Activated naive CD4-positive, alpha-beta T cell treated with Interleukin-2 at 50 U/mL for 16 hours (primary cell): ENCODE measurements around the gene CELA3B.
"Not testable (repeated sequence)": the region's sequence is repeated elsewhere in the genome, so short reads cannot be mapped to it uniquely, and the experiment has no call there.

Source experiments
- DNase-seq: peaks from one replicate; pipeline ENCODE4 v3.0.0-alpha.2; 2020

The CELA3B gene

DNA sequence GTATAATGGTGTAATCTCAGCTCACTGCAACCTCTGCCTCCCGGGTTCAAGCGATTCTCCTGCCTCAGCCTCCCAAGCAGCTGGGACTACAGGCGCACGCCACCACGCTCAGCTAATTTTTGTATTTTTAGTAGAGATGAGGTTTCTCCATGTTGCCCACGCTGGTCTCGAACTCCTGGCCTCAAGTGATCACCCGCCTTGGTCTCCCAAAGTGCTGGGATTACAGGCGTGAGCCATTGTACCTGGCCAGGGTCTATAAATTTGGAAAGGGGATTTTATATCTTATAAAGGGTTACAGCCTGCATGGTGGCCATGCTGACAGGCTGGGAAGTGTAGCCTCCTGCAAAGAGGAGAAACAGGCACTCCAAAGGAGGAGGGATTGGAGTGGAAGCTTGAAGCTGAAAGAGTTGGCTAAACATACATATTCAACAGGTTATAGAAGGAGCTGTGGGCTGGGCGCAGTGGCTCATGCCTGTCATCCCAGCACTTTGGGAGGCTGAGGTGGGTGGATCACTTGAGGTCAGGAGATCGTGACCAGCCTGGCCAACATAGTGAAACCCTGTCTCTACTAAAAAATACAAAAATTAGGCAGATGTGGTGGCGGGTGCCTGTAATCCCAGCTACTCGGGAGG, 37.9 kb downstream of the CELA3B start:
- DNase-seq = not testable (repeated sequence)

DNA sequence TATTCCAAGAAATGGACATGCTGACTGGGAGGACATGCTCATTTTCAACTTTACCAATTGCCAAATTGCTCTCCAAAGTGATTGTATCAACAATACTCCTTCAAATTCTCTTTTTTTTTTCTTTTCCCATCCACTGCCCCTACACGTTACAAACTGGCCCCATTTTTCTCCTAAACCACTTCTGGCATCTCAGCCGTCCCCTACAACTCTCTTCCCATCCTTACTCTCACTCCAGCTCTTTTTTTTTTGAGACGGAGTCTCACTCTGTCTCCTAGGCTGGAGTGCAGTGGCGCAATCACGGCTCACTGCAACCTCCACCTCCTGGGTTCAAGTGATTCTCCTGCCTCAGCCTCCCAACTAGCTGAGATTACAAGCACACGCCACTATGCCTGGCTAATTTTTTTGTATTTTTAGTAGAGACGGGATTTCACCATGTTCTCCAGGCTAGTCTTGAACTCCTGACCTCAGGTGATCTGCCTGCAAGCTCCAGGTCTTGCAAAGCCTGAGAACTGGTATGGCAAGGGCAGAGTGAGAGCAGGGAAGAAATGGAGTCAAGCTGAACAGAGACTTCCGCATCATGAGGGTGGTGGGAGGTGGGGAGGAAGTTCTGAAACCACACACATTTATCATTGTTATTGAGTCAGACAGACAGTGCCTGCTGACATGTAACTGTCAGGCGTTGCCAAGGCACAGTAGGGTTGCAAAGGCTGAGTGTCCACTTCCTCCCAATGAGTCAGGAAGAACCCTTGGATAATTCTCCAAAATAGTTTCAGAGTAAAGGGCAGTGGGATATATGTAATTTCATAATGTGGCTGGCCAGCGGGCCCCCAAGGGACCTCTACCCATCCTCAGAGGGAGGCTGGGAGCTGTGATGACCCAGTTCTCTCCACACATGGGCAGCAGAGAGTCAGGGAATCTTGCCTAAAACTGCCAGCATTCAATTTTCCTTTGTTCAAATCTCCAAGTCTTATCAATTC, 42.0 kb downstream of the CELA3B start:
- DNase-seq = peak; percentile 71

DNA sequence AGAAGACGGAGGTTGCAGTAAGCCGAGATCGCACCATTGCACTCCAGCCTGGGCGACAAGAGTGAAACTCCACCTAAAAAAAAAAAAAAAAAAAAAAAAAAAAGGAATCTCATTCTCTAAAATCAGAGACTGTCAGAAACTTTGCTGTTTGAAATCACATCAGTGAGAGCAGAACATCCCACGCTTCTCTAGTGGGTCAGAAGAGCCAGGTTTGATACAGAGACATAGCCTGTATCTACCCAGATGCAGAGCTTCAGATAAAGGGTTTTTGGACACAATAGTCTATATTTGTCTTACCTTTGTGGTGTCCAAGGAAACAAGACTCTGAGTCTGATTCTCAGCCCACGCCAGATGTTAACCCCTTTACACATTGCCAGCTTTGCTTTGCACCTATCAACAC, 44.2 kb downstream of the CELA3B start:
- DNase-seq = no peak

DNA sequence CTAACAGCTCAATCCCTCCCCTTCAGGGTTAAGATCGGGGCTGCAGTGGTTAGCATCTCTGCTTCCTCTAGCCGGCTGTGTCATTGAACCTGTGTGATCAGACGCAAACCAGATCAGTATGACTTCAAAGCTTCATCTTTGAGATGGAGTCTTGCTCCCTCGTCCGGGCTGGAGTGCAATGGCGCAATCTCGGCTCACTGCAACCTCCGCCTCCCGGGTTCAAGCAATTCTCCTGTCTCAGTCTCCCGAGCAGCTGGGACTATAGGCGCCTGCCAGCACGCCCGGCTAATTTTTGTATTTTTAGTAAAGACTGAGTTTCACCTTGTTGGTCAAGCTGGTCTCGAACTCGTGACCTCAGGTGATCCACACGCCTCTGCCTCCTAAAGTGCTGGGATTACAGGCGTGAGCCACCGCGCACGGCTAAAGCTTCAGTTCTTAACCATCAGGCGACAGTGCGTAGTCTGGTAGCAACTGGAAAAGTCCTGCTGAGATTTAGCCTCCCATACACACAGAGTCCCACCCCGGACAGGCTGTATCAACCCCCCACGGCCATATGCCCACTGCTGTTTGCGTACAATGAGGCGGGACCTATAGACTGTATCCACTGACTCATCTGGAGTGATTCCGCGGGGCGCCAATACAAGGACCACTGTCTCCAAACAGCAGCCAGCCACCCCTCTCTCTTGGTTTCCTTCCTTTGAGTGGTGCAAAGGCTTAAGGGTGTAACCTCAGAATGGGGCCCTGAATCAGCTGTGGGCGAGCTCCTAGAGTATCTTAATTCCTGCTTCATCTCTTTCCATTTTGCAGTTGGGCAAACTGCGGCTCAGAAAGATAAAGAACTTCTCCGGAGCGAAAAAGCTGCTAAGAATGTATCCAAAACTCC, 47.9 kb downstream of the CELA3B start:
- peak; percentile 77 for DNase-seq

DNA sequence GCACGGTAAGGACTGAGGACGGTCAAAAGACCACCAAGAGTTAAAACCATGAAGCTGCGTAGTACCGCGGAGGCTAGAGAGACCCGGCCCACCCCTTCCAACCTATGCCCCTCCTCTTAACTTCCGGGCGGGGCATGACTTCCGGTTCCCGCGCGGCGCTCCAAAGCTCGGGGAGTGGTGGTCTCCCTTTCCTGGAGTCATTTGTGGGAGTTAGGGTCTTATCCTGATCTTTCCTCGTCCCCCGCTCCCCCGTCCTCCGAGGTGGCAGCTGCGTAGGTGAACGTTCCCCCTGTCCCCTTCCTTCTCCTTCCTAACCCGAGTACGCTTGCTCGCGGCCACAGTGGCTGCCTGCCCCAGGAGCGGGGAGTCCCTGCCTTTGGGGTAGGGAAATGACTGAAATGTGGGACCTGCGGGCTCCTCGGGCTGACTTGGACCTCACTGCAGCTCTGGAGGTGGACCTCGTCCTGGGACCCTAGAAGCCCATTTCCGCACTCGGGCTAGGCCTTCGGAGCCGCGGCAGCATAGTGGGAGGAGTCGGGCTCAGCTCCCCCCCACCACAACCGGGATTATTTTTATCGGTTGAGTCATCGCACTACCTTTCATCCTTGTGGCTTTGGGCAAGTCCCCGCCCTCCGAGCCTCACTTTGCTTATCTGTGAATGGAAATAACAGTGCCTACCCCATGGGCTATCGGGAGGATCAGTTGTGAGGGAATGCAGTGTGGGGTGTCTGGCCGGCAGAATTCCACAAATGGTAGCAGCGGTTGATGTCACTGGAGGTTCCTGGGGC, 48.7 kb downstream of the CELA3B start:
- peak; percentile 91 for DNase-seq

DNA sequence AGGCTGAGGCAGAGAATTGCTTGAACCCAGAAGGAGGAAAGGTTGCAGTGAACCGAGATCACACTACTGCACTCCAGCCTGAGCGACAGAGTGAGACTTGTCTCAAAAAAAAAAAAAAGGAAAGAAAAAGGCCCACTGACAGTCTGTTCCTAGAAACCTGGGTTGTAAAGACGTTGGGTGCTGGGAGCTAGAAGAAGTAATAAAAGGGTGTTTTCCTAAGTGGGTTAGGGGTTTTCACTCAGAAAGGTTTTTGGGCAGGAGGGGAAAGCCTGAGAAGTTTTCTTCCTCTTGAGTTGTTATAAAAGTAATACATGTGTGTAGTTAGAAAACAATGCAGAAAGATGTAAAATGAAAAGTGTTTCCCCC, 50.1 kb downstream of the CELA3B start:
- no peak for DNase-seq

DNA sequence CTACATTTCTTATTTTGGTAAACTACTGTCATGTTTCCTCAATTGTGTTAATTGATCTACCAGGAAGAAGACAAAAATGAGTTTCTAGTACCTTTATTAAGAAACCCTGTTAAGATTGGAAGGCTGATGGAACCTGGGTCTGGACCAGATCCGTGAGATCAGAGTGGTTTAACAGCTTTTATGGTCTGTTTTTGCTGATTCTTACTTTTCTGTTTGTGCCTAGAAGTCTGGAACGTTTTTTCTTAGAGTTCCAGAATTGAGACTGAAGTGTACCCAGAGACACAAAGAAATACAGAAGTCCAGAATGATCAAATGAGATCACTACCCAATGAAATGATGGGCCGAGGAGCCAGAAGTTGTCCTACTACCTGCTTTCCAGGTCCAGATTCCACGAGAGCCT, 53.2 kb downstream of the CELA3B start:
- DNase-seq = no peak

DNA sequence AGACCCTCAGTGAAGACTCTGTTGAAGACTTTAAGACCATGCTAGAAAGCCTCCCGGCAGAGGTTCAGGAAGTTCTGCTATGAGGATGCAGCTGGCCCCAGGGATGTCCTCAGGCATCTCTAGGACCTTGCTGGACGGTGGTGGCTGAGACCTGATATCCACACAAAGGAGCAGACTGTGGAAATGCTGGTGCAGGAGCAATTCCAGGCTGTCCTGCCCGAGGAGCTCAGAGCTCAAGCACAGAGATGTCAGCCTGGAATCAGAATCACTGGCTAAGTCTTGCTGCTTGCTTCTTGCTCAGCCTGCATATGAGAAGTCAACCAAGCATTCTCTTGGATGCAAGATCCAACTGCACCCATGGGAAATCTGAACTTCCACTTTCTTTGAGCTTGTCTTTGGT, 53.7 kb downstream of the CELA3B start:
- DNase-seq = no peak

DNA sequence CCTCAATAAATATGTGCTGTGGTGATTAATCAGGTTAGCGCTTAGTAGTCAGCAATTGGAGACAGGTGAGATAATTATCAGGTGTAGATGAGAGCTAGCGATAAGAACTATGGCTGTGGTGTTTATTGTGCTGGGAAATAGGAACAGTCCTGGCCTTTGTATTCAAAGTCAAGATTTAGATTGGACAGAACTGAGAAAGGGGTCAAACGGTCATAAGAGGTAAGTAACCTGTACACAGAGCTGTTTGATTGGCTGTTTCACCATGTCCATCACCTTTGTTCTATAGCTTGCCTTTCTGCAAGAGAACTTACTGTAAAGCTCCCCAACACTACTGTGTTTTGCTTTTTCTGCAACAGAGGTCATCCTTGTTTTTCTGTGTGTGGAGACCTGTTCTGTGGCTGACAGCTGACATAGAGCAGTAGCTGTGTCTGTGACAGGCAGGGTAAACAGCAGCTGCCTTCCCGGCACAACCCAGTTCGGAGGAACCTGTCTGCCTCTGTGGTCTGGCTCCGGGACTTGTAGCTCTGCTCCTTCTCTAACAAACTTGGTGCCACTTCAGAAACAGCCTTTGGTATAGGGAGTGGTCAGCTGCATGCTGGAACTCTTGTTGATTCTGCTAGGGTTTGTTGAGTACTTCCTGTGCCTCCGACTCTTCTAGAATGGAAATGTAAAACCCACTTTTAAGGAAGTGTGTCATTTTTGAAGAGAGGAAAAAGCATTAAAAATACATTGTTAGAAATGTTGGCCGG, 54.6 kb downstream of the CELA3B start:
- peak; percentile 31 for DNase-seq

DNA sequence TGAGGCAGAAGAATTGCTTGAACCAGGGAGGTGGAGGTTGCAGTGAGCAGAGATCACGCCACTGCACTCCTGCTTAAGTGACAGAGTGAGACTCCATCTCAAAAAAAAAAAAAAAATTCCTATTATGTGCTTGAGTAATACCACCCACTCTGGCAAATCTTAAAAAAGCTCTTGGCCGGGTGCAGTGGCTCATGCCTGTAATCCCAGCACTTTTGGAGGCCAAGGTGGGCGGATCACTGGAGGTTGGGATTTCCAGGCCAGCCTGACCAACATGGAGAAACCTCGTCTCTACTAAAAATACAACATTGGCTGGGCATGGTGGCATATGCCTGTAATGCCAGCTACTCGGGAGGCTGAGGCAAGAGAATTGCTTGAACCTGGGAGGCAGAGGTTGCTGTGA, 58.0 kb downstream of the CELA3B start:
- not testable (repeated sequence) for DNase-seq

DNA sequence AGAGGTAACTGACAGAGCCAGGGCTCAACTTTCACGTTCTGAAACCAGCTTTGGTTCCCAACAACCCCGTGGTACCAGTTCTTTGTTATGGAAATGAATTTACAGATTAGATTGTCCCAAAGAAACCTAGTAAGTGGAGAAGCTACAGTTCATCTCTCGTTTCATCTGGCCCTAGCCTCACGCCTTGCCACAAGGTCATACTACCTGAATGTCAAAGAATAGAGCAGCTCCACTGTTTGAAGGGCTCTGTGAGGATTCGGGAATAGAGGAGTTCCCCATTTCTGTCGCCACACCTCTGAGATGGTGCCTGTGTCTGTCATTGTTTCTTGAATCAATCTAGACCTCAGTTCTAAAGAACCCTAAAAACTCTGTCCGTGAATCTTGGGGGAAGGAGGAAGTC, 60.7 kb downstream of the CELA3B start:
- DNase-seq = no peak

DNA sequence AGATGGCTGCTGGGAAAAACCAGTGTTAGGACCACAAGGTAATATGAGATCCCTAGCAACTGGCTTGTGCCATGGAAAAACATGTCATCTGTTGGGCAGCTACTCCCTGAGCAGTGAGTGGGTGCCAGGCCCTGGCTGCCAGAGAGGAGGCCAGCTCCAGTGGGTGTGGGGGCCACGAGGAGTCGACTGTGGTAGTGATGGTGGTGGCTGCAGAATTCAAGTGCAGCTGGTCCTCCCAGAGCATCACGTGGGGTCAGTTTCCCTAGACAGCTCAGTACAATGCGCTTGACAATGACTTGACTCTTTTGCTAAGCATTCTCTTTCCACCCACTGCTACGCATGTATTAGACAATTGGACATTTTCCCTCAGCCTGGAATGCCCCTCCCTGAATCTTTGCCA, 61.2 kb downstream of the CELA3B start:
- no peak for DNase-seq
